DMS79 treated with DMSO at 0.1 percent for 48 hours (cell line): ENCODE data around the gene RBM47.
"Not testable (repeated sequence)": the region's sequence is repeated elsewhere in the genome, so short reads cannot be mapped to it uniquely, and the experiment has no call there.

ENCODE experiments used
- DNase-seq: peaks from one replicate; lab custom pipeline; 2025; lab: John Stamatoyannopoulos, UW

Gene RBM47

GRCh38 chr4:40486534-40486933 lies 143.1 kb downstream of the RBM47 start:
- no peak for DNase-seq

GRCh38 chr4:40484346-40485090 lies 145.1 kb downstream of the RBM47 start:
- no peak for DNase-seq

GRCh38 chr4:40482985-40483647 lies 146.5 kb downstream of the RBM47 start:
- no peak for DNase-seq

- DNase-seq, result no peak
These were observed 147.7 kb downstream of the RBM47 start for GRCh38 chr4:40481977-40482376.

GRCh38 chr4:40480291-40480690 lies 149.4 kb downstream of the RBM47 start:
- no peak for DNase-seq

- no peak for DNase-seq
These were observed 150.3 kb downstream of the RBM47 start for GRCh38 chr4:40479378-40479777.

GRCh38 chr4:40475609-40476008 lies 154.1 kb downstream of the RBM47 start:
- peak; percentile 42 for DNase-seq

GRCh38 chr4:40473578-40474388 lies 155.9 kb downstream of the RBM47 start:
- DNase-seq, result no peak

- DNase-seq, result no peak
These were observed 157.7 kb downstream of the RBM47 start for GRCh38 chr4:40471923-40472322.

GRCh38 chr4:40466789-40467188 lies 162.9 kb downstream of the RBM47 start:
- DNase-seq, result no peak

- no peak for DNase-seq
These were observed 167.3 kb downstream of the RBM47 start for GRCh38 chr4:40462326-40462725.

- no peak for DNase-seq
These were observed 167.8 kb downstream of the RBM47 start for GRCh38 chr4:40461879-40462278.

GRCh38 chr4:40461062-40461461 lies 168.6 kb downstream of the RBM47 start:
- no peak for DNase-seq

- DNase-seq, result no peak
These were observed 171.0 kb downstream of the RBM47 start for GRCh38 chr4:40458683-40459082.

- DNase-seq, result no peak
These were observed 171.6 kb downstream of the RBM47 start for GRCh38 chr4:40458109-40458508.

- no peak for DNase-seq
These were observed 174.2 kb downstream of the RBM47 start for GRCh38 chr4:40455340-40455902.

- DNase-seq, result no peak
These were observed 174.8 kb downstream of the RBM47 start for GRCh38 chr4:40454816-40455215.

GRCh38 chr4:40453912-40454311 lies 175.8 kb downstream of the RBM47 start:
- peak; percentile 36 for DNase-seq

- no peak for DNase-seq
These were observed 180.8 kb downstream of the RBM47 start for GRCh38 chr4:40448875-40449274.

GRCh38 chr4:40446839-40447238 lies 182.8 kb downstream of the RBM47 start:
- DNase-seq, result no peak

- DNase-seq, result not testable (repeated sequence)
These were observed 183.4 kb downstream of the RBM47 start for GRCh38 chr4:40446261-40446750.

- DNase-seq, result no peak
These were observed 184.0 kb downstream of the RBM47 start for GRCh38 chr4:40445671-40446070.
